A549 (cell line): ENCODE data around the gene LMO1. TPM values are rescaled to one million over a fixed set of nuclear protein-coding genes. Genes with fewer than 3 reads are reported as not detected.

Experiments
- ATAC-seq, 2 experiments: fragments of 200-7000 bp in 1 of 2; fragments of >200 bp in 1 of 2; cut with Nextera tagmentation in 1 of 2; cut with Tn5 transposase in 1 of 2; 3 replicates each; pipeline versions ENCODE4 v1.8.0 to v1.9.1; 2018 to 2020; ENCODE audit warnings: mild to moderate bottlenecking in 1 of 2, moderate library complexity in 1 of 2
- CTCF ChIA-PET: fragments of 300-600 bp; sonication (Branson Sonifier 250); formaldehyde crosslinking; extraction: SDS; loops from one replicate; lab custom pipeline; 2021; ENCODE audit warnings: antibody characterized with exemption, inconsistent platforms; lab: Yijun Ruan, JAX
- POLR2A ChIA-PET: fragments of 350-600 bp; formaldehyde crosslinking; extraction: SDS; loops from one replicate; lab custom pipeline; 2021; ENCODE audit warnings: antibody characterized with exemption, inconsistent platforms; lab: Yijun Ruan, JAX
- DNase-seq, 2 experiments: peaks; one replicate each; pipeline versions ENCODE4 v3.0.0 to v3.0.0-alpha.2; 2011 to 2016; ENCODE audit warnings: low read depth in 1 of 2, low spot score in 1 of 2
- FAIRE-seq: peaks from 2 replicates; lab custom pipeline; 2011; peaks lifted over from hg19 to GRCh38; lab: Jason Lieb, UNC
- H3K27ac ChIP-seq, 2 experiments: fragments of >200 bp; sonication (Bioruptor Twin); formaldehyde crosslinking; 3 replicates each; pipeline ENCODE4 v1.5.1; 2016 to 2017
- H3K4me1 ChIP-seq: fragments of >200 bp; sonication (Bioruptor Twin); formaldehyde crosslinking; 3 replicates; pipeline ENCODE4 v1.6.1; 2016
- H3K4me2 ChIP-seq: fragments of >200 bp; sonication (Bioruptor Twin); formaldehyde crosslinking; 3 replicates; pipeline ENCODE4 v1.6.1; 2016
- H3K4me3 ChIP-seq: fragments of >200 bp; sonication (Bioruptor Twin); formaldehyde crosslinking; 3 replicates; pipeline ENCODE4 v1.5.1; 2016
- H3K9me3 ChIP-seq: fragments of >200 bp; sonication (Bioruptor Twin); formaldehyde crosslinking; 3 replicates; pipeline ENCODE4 v1.6.1; 2016
- BHLHE40 ChIP-seq: IDR thresholded peaks from 2 replicates; pipeline ENCODE4 v1.6.1; 2012; ENCODE audit warnings: low read depth, low read length, inconsistent platforms
- CBX8 ChIP-seq: fragments of 200-600 bp; sonication (generic); IDR thresholded peaks from 2 replicates; pipeline ENCODE4 v1.6.1; 2016
- CEBPB ChIP-seq, 2 experiments: fragments of >200 bp in 1 of 2; sonication (Bioruptor Twin) in 1 of 2; formaldehyde crosslinking in 1 of 2; IDR thresholded peaks; 2 replicates each; pipeline ENCODE4 v1.6.1; 2012 to 2016
- FOXS1 ChIP-seq: fragments of 250-450 bp; sonication (Bioruptor Pico); IDR thresholded peaks from 2 replicates; pipeline ENCODE4 v1.5.0; 2020; ENCODE audit warnings: mild to moderate bottlenecking, moderate library complexity
- GATA3 ChIP-seq: IDR thresholded peaks from 2 replicates; pipeline ENCODE4 v1.6.1; 2012; ENCODE audit warnings: borderline replicate concordance
- HOXA7 ChIP-seq: fragments of 250-450 bp; sonication (Bioruptor Pico); IDR thresholded peaks from 2 replicates; pipeline ENCODE4 v1.5.0; 2020; ENCODE audit warnings: mild to moderate bottlenecking, moderate library complexity
- KDM1A ChIP-seq: fragments of 200-600 bp; sonication (generic); IDR thresholded peaks from 2 replicates; pipeline ENCODE4 v1.6.1; 2016; ENCODE audit warnings: low read depth, mild to moderate bottlenecking
- MAFK ChIP-seq: fragments of 450-650 bp; IDR thresholded peaks from 2 replicates; pipeline ENCODE4 v1.6.1; 2014; ENCODE audit not compliant: partially characterized antibody
- MAZ ChIP-seq: fragments of 150-350 bp; IDR thresholded peaks from 2 replicates; pipeline ENCODE4 v1.6.1; 2014; ENCODE audit warnings: antibody characterized with exemption, low read depth, low read length, borderline replicate concordance
- NFE2L2 ChIP-seq: fragments of 150-350 bp; conservative IDR thresholded peaks from 2 replicates; pipeline ENCODE4 v1.6.1; 2014; ENCODE audit warnings: low read length
- PHF8 ChIP-seq: fragments of 200-600 bp; sonication (generic); IDR thresholded peaks from 2 replicates; pipeline ENCODE4 v1.6.1; 2016; ENCODE audit warnings: low read depth, mild to moderate bottlenecking, antibody characterized with exemption, moderate library complexity, borderline replicate concordance
- POLR2AphosphoS2 ChIP-seq: conservative IDR thresholded peaks from 2 replicates; pipeline ENCODE4 v1.6.1; 2012; ENCODE audit warnings: low read length, improper control_type of control experiment, inconsistent platforms
- RAD21 ChIP-seq, 2 experiments: fragments of >200 bp in 1 of 2; sonication (Bioruptor Twin) in 1 of 2; formaldehyde crosslinking in 1 of 2; IDR thresholded peaks in 1 of 2; conservative IDR thresholded peaks in 1 of 2; 2 replicates in 1 of 2; 3 replicates in 1 of 2; pipeline ENCODE4 v1.6.1; 2012 to 2018; ENCODE audit warnings: inconsistent platforms in 1 of 2
- ZFP36 ChIP-seq: fragments of 450-650 bp; IDR thresholded peaks from 2 replicates; pipeline ENCODE4 v1.6.1; 2014; ENCODE audit warnings: borderline replicate concordance; ENCODE audit not compliant: partially characterized antibody
- WGBS: methylation state at CpG from one replicate; pipeline ENCODE4 v1.1.6; 2017; ENCODE audit errors: missing lambda C conversion rate; 5-methylcytosine and 5-hydroxymethylcytosine counted together
- polyA plus RNA-seq, 4 experiments: library from polyadenylated mRNA; depleted of rRNA in 3 of 4; stranded (reverse); fragments of >200 nt; fragmentation: RNase III in 1 of 4; extraction: RNeasy Plus Mini Kit Qiagen cat#74134 plus additional on column Dnase treatment in 1 of 4; gene quantifications; 2 replicates in 3 of 4; 3 replicates in 1 of 4; pipeline ENCODE4 v1.2.3, GENCODE V29; 2011 to 2017
- TF ChIP-seq, protein P1 (sequence below): fragments of >200 bp; sonication (Bioruptor Twin); formaldehyde crosslinking; IDR thresholded peaks from 3 replicates; pipeline ENCODE4 v1.5.1; 2016
- TF ChIP-seq, protein P2 (sequence below): IDR thresholded peaks from 2 replicates; pipeline ENCODE4 v1.6.1; 2012
- TF ChIP-seq, protein P3 (sequence below): fragments of 450-650 bp; IDR thresholded peaks from 2 replicates; pipeline ENCODE4 v1.6.1; 2014; ENCODE audit warnings: antibody characterized with exemption
- TF ChIP-seq, protein P4 (sequence below): fragments of >200 bp; sonication (Bioruptor Twin); formaldehyde crosslinking; IDR thresholded peaks from 2 replicates; pipeline ENCODE4 v1.6.1; 2016

The LMO1 gene
- polyA plus RNA-seq, 2 of the 4 experiments (the other 2 are of a cell fraction), result 0.18 to 2.7 TPM

DNA sequence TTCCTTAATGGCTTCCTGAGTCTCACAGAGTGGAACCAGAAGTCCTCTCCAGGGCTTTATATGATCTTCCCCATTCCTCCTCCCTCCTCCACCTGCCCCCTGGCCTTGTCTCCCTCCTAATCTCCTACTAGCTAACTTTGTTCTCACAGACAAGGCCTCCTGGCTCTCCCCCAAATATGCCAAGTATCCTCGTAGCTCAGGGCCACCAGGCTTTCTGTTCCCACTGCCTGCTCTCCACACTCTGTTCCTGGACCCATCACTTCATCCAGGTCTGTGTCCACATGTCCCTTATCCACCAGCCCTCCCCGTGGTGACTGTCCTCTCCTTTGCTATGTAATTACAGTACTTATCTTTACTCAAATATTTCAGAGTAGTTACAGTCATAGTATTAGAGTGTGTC, 23.2 kb upstream of the LMO1 start:
- no peaks in the 10 kb centered on the region for H3K4me1 ChIP-seq
- TF ChIP-seq BHLHE40 (no peak), MAZ (no peak), KDM1A (no peak), HOXA7 (no peak), FOXS1 (no peak), RAD21 (conservative IDR thresholded peaks at IDR 0.05 in 1 of 2, IDR thresholded peaks at IDR 0.05 in 1 of 2) (no peak), CBX8 (no peak), CEBPB (IDR thresholded peaks at IDR 0.05) (no peak), POLR2AphosphoS2 (no peak)
- TF ChIP-seq, protein P1, sequence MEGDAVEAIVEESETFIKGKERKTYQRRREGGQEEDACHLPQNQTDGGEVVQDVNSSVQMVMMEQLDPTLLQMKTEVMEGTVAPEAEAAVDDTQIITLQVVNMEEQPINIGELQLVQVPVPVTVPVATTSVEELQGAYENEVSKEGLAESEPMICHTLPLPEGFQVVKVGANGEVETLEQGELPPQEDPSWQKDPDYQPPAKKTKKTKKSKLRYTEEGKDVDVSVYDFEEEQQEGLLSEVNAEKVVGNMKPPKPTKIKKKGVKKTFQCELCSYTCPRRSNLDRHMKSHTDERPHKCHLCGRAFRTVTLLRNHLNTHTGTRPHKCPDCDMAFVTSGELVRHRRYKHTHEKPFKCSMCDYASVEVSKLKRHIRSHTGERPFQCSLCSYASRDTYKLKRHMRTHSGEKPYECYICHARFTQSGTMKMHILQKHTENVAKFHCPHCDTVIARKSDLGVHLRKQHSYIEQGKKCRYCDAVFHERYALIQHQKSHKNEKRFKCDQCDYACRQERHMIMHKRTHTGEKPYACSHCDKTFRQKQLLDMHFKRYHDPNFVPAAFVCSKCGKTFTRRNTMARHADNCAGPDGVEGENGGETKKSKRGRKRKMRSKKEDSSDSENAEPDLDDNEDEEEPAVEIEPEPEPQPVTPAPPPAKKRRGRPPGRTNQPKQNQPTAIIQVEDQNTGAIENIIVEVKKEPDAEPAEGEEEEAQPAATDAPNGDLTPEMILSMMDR, result no peak
- TF ChIP-seq, protein P2, sequence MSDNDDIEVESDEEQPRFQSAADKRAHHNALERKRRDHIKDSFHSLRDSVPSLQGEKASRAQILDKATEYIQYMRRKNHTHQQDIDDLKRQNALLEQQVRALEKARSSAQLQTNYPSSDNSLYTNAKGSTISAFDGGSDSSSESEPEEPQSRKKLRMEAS, result no peak
- ChIA-PET CTCF (interaction anchor here (0.9 to 1.2 kb wide), 2 partner anchors 13 to 23 kb away, joined by 3 to 5 read pairs; partner anchors contain the start of gene LMO1), POLR2A (no interaction called here)
- H3K27ac ChIP-seq, result no peak overlapping the region
- 20% methylated on average over 2 of the region's 2 CpGs for WGBS
- ATAC-seq, result no peak
- H3K4me3 ChIP-seq, result no peak overlapping the region
- no peak for DNase-seq
- FAIRE-seq, result no peak
- H3K9me3 ChIP-seq, result no peaks in the 10 kb centered on the region
- H3K4me2 ChIP-seq, result no peak overlapping the region

DNA sequence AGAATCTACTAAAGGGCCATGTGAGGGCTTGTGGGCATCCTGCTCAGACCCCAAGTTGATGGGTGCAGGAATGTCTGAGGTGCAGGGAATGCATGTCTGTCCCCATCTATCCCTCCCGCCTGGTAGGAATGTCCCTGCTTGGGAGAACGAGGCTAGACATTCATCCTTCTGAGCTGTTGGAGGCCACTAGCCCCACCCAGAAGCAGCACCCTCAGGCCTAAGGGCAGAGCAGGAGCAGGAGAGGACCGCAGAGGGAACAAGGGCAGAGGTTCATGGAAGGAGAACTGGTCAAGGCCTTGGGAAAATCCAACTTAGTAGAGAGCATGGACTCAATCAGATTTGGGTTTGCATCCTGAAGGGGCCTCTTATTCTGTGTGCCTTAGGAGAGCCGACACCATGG, 22.1 kb upstream of the LMO1 start:
- ChIA-PET POLR2A (no interaction called here), CTCF (no interaction called here)
- ATAC-seq (no peak), FAIRE-seq (no peak), DNase-seq (no peak)
- 66% methylated on average over 4 of the region's 4 CpGs for WGBS
- no peaks in the 10 kb centered on the region for H3K4me1 ChIP-seq
- no peak overlapping the region for H3K27ac ChIP-seq
- H3K9me3 ChIP-seq, result no peaks in the 10 kb centered on the region
- TF ChIP-seq GATA3 (no peak), NFE2L2 (no peak), PHF8 (no peak), ZFP36 (no peak), MAFK (no peak)
- TF ChIP-seq, protein P3, sequence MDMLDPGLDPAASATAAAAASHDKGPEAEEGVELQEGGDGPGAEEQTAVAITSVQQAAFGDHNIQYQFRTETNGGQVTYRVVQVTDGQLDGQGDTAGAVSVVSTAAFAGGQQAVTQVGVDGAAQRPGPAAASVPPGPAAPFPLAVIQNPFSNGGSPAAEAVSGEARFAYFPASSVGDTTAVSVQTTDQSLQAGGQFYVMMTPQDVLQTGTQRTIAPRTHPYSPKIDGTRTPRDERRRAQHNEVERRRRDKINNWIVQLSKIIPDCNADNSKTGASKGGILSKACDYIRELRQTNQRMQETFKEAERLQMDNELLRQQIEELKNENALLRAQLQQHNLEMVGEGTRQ, result no peak
- H3K4me3 ChIP-seq, result no peak overlapping the region
- no peak overlapping the region for H3K4me2 ChIP-seq

DNA sequence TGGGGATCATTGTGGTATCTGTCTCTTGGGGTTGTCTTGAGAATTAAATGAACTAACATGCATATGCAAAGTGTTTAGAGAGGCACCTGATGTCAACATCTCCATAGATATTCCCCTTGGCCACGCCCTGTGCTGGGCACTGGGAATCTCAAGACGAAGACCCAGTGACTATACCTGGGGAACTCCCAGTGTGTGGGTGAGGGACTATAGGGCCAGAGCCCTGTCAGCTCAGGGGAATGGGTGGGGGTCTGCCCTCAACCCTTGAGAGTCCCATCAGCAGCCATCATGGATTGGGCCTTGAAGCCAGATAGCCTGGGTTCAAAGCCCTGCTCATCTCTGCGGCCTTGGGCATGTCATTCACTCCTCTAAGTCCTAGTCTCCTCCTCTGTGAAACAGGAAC, 21.6 kb upstream of the LMO1 start:
- no peak overlapping the region for H3K27ac ChIP-seq
- CTCF ChIA-PET, result interaction anchor here (2.0 kb wide), 1 partner anchor 20 kb away, joined by 5 read pairs; no protein-coding TSS in a partner anchor

More for the DNA sequence above, 21.6 kb upstream of the LMO1 start:
- POLR2A ChIA-PET, result no interaction called here
- TF ChIP-seq, protein P4, sequence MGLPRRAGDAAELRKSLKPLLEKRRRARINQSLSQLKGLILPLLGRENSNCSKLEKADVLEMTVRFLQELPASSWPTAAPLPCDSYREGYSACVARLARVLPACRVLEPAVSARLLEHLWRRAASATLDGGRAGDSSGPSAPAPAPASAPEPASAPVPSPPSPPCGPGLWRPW, result no peak
- no peak overlapping the region for H3K4me2 ChIP-seq
- no peaks in the 10 kb centered on the region for H3K9me3 ChIP-seq
- 16% methylated on average over 3 of the region's 3 CpGs for WGBS
- DNase-seq (no peak), FAIRE-seq (no peak), ATAC-seq (no peak)
- no peak overlapping the region for H3K4me3 ChIP-seq
- H3K4me1 ChIP-seq, result no peaks in the 10 kb centered on the region
